HEK293T (cell line): ENCODE measurements around the gene MPL.

Source experiments
- BHLHE40 ChIP-seq: fragments of 450-650 bp; IDR thresholded peaks from 2 replicates; pipeline ENCODE4 v1.6.1; 2016; ENCODE audit warnings: mild to moderate bottlenecking, moderate library complexity, borderline replicate concordance
- FOXA1 ChIP-seq: fragments of 450-650 bp; IDR thresholded peaks from 2 replicates; pipeline ENCODE4 v1.6.1; 2016; ENCODE audit warnings: mild to moderate bottlenecking
- FOXK2 ChIP-seq: fragments of 450-650 bp; IDR thresholded peaks from 2 replicates; pipeline ENCODE4 v1.6.1; 2016; ENCODE audit warnings: mild to moderate bottlenecking
- FOXM1 ChIP-seq: fragments of 450-650 bp; IDR thresholded peaks from 2 replicates; pipeline ENCODE4 v1.6.1; 2017; ENCODE audit warnings: mild to moderate bottlenecking, borderline replicate concordance
- HDGF ChIP-seq: fragments of 450-650 bp; IDR thresholded peaks from 2 replicates; pipeline ENCODE4 v1.6.1; 2017; ENCODE audit warnings: antibody characterized with exemption, borderline replicate concordance

- TF ChIP-seq FOXA1 = no peak
- TF ChIP-seq FOXK2 = no peak
- TF ChIP-seq FOXM1 = no peak
- no peak for TF ChIP-seq HDGF
- TF ChIP-seq BHLHE40 = no peak
Observed at GRCh38 chr1:43300378-43301094, 37.1 kb upstream of the MPL start, which contains the start of gene TIE1.
